ENCODE data around the gene ADAP2.

DNA sequence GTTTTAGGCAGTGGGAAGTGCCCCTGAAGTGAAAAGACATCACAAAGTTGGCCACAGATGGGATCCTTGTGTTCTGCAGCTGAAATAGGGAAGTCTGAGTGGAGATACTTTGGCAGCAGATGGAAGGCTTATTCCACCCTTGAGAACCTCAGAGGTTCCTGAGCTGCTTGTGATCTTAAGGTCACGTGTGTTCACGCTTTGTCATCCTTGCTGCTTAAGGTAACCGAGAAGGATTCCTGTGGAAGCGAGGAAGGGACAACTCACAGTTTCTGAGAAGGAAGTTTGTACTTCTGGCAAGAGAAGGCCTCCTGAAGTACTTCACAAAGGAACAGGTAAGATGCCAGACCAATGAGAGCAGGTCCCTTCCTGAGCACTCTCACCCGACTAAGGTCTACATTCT, 12.2 kb downstream of the ADAP2 start:
- no peak for TF ChIP-seq KLF10 (tag by site-specific recombination; IDR thresholded peaks at IDR 0.05)
- no peak for TF ChIP-seq ZNF280C (tag by site-specific recombination; IDR thresholded peaks at IDR 0.05)
- no peak for TF ChIP-seq CTCF (tag by site-specific recombination; IDR thresholded peaks at IDR 0.05)
- no peak for TF ChIP-seq KLF1 (tag by site-specific recombination; IDR thresholded peaks at IDR 0.05)
- TF ChIP-seq, protein P1, sequence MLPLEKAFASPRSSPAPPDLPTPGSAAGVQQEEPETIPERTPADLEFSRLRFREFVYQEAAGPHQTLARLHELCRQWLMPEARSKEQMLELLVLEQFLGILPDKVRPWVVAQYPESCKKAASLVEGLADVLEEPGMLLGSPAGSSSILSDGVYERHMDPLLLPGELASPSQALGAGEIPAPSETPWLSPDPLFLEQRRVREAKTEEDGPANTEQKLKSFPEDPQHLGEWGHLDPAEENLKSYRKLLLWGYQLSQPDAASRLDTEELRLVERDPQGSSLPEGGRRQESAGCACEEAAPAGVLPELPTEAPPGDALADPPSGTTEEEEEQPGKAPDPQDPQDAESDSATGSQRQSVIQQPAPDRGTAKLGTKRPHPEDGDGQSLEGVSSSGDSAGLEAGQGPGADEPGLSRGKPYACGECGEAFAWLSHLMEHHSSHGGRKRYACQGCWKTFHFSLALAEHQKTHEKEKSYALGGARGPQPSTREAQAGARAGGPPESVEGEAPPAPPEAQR (tag by site-specific recombination; IDR thresholded peaks at IDR 0.05) = no peak
- TF ChIP-seq ZFP3 (tag by site-specific recombination; IDR thresholded peaks at IDR 0.05; ENCODE audit: low read depth) = no peak
- no peak for TF ChIP-seq YY1 (tag by site-specific recombination; IDR thresholded peaks at IDR 0.05)
- no peak for TF ChIP-seq HOXA7 (CRISPR knock-in tag; IDR thresholded peaks at IDR 0.05; ENCODE audit: borderline replicate concordance)
